ENCODE data around the gene BNC2.

BNC2 gene

GRCh38 chr9:16848179-16848578, 22.3 kb downstream of the BNC2 start:
- DNase-seq (ENCODE audit: extremely low spot score), result no peak
- POLR2A ChIA-PET, result no interaction called here
- no peak for TF ChIP-seq CTCF (IDR thresholded peaks at IDR 0.05; ENCODE audit: control extremely low read depth, extremely low read depth, low read depth, missing control alignments)
- CTCF ChIA-PET, result interaction anchor here (0.8 kb wide), 1 partner anchor 9 kb away, joined by 3 read pairs; no protein-coding TSS in a partner anchor

- ChIA-PET POLR2A (no interaction called here), CTCF (no interaction called here)
- no peak for TF ChIP-seq CTCF (IDR thresholded peaks at IDR 0.05; ENCODE audit: control extremely low read depth, extremely low read depth, low read depth, missing control alignments)
- DNase-seq (ENCODE audit: extremely low spot score), result no peak
These were observed 23.5 kb downstream of the BNC2 start for GRCh38 chr9:16846986-16847385.

GRCh38 chr9:16846367-16846766, 24.1 kb downstream of the BNC2 start:
- no peak for TF ChIP-seq CTCF (IDR thresholded peaks at IDR 0.05; ENCODE audit: control extremely low read depth, extremely low read depth, low read depth, missing control alignments)
- POLR2A ChIA-PET, result no interaction called here
- DNase-seq (ENCODE audit: extremely low spot score), result no peak

GRCh38 chr9:16834817-16835216, 35.7 kb downstream of the BNC2 start:
- ChIA-PET CTCF (no interaction called here), POLR2A (no interaction called here)
- TF ChIP-seq CTCF (IDR thresholded peaks at IDR 0.05; ENCODE audit: control extremely low read depth, extremely low read depth, low read depth, missing control alignments), result no peak

More at GRCh38 chr9:16846367-16846766, 24.1 kb downstream of the BNC2 start:
- CTCF ChIA-PET, result no interaction called here

GRCh38 chr9:16833296-16833835, 37.1 kb downstream of the BNC2 start:
- no peak for DNase-seq (ENCODE audit: extremely low spot score)
- ChIA-PET CTCF (no interaction called here), POLR2A (no interaction called here)
- TF ChIP-seq CTCF (IDR thresholded peaks at IDR 0.05; ENCODE audit: control extremely low read depth, extremely low read depth, low read depth, missing control alignments), result no peak

More at GRCh38 chr9:16834817-16835216, 35.7 kb downstream of the BNC2 start:
- no peak for DNase-seq (ENCODE audit: extremely low spot score)

GRCh38 chr9:16832101-16832500, 38.4 kb downstream of the BNC2 start:
- CTCF ChIA-PET, result interaction anchor here (1.0 kb wide), 1 partner anchor 11 kb away, joined by 3 read pairs; no protein-coding TSS in a partner anchor

More at GRCh38 chr9:16832101-16832500, 38.4 kb downstream of the BNC2 start:
- TF ChIP-seq CTCF (IDR thresholded peaks at IDR 0.05; ENCODE audit: control extremely low read depth, extremely low read depth, low read depth, missing control alignments), result no peak
- no peak for DNase-seq (ENCODE audit: extremely low spot score)
- POLR2A ChIA-PET, result no interaction called here

All from GM10248 (cell line).